GM12874 (cell line): ENCODE results near the gene SYT9.
A peak's percentile ranks its signal among the peaks of the same experiment; 100 is the strongest.

Experiments
- TF ChIP-seq, protein P1 (sequence below): IDR thresholded peaks from 2 replicates; pipeline ENCODE4 v1.5.1; 2011; ENCODE audit warnings: low read depth, mild to moderate bottlenecking, control low read depth, low read length, moderate library complexity; ENCODE audit not compliant: insufficient read depth

SYT9 gene

DNA sequence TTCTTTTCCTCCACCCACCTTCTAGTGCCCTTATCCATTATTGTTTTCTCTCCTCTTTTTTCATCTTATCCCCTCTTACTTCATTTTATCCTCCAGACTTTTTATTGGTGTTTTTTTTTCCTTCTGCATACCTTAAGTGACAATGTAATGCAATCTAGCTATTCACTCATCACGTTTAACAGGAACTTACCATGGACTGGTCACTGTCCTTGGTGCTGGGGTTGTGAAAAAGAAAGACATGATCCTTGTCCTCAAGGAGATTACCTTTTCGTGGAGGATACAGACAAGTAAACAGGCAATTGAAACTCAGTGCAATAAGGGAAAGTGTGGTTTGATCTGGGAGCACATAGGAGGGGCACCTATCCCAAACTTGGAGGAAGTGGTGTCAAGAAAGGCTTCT, 20.7 kb downstream of the SYT9 start:
- TF ChIP-seq, protein P1, sequence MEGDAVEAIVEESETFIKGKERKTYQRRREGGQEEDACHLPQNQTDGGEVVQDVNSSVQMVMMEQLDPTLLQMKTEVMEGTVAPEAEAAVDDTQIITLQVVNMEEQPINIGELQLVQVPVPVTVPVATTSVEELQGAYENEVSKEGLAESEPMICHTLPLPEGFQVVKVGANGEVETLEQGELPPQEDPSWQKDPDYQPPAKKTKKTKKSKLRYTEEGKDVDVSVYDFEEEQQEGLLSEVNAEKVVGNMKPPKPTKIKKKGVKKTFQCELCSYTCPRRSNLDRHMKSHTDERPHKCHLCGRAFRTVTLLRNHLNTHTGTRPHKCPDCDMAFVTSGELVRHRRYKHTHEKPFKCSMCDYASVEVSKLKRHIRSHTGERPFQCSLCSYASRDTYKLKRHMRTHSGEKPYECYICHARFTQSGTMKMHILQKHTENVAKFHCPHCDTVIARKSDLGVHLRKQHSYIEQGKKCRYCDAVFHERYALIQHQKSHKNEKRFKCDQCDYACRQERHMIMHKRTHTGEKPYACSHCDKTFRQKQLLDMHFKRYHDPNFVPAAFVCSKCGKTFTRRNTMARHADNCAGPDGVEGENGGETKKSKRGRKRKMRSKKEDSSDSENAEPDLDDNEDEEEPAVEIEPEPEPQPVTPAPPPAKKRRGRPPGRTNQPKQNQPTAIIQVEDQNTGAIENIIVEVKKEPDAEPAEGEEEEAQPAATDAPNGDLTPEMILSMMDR: no peak

DNA sequence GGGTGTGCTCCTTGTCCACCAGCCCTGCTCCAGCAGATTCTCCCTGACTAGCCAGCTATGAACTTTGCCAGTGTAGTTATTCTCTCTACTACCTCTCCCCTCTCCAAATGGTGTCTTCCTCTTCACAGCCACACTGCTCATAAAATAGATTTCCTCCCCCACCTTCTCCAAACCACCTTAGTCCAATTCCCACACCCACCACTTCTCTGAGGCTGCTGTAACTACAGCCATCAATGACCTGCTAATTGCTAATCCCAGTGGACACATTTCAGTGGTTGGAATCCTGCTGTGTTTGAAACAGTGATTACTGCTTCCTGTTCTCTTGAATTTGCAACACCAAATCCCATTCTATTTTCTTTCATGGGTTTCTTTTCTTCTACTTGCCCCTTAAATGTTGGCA, 23.4 kb downstream of the SYT9 start:
- TF ChIP-seq, protein P1: no peak

GRCh38 chr11:7278314-7278917, 26.7 kb downstream of the SYT9 start:
- TF ChIP-seq, protein P1: peak; percentile 62

DNA sequence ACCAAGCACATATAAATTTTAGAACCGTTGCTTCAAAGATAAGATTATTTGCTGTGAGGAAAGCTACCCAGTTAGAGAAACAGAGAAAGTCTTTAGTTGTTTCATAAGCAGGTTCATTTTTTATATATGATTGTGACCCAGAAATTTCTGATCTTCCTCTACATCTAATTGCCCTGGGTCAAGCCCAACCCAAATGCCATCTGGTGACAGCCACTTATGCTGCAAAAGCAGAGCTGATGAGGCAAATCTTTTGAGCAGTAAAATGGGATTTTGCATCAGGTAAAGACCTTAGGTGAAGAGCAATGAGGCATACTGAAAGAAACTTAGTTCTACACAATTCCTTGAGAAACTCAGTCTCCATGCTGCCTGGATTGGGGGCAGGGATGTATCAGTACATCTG, 28.0 kb downstream of the SYT9 start:
- TF ChIP-seq, protein P1: no peak

DNA sequence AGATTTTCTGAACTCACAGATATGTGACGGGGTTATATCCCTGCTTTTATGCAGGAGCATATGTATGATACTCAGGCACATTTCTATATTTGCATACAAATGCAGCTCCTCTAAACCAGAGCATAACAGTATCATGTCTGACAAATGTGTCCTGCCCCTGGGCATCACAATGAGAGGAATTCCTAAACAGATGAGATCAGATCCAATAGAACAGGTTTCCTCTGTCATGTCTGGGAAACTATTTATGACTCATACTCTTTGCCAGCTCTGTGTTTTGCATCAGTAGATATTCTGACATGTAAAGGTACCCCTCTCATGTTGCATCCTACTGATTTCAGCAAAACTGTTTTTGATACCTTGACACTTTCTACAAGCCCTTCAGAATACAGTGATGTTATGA, 29.4 kb downstream of the SYT9 start:
- TF ChIP-seq, protein P1: no peak

DNA sequence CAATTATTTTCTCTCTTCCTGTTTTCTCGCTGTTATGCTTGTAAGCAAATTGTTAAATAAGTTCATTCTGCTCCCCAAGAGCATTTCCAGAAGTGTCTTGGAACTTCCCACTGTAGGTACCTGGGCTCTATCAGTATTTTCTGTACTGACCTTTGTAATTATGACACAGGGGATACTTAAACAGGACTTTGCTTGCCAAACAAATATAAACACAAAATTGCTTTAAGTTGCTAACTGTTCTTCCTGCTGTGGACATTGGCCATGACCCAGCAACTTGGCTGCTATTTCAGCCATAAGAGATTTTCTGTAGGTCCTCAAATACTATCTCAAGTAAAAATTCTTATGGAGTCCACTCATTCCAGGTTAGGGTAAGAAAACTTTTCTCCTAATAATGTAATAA, 30.1 kb downstream of the SYT9 start:
- TF ChIP-seq, protein P1: no peak

DNA sequence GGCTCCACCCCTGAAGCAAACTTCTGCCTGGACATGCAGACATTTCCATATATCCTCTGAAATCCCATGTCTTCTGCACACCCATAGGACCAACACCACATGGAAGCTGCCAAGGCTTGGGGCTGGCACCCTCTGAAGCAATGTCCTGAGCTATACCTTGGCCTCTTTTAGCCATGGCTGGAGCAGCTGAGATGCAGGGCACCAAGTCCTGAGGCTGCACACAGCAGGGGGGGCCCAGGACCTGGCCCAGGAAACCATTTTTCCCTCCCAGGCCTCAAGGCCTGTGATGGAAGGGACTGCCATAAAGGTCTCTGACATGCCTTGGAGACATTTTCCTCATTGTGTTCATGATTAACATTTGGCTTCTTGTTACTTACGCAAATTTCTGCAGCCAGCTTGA, 34.5 kb downstream of the SYT9 start:
- TF ChIP-seq, protein P1: no peak
